DOHH2 (cell line): Measurements from ENCODE around the gene RPRM.

Experiments used
- H3F3A ChIP-seq: fragments of 200-600 bp; sonication (generic), shearing (Covaris generic); 2 replicates; pipeline ENCODE4 v1.6.0; 2016; ENCODE audit warnings: antibody characterized with exemption, mild to moderate bottlenecking; ENCODE audit not compliant: control insufficient read depth, insufficient read depth
- H3K27ac ChIP-seq: fragments of 200-600 bp; sonication (generic); 2 replicates; pipeline ENCODE4 v1.5.1; 2014; ENCODE audit warnings: low read depth, mild to moderate bottlenecking, low read length, moderate library complexity
- H3K27me3 ChIP-seq: fragments of 200-600 bp; sonication (generic); 2 replicates; pipeline ENCODE4 v1.6.1; 2014; ENCODE audit warnings: mild to moderate bottlenecking, low read length, mixed read lengths; ENCODE audit not compliant: control insufficient read depth
- H3K36me3 ChIP-seq: fragments of 200-600 bp; sonication (generic); 2 replicates; pipeline ENCODE4 v1.6.1; 2014; ENCODE audit warnings: mild to moderate bottlenecking, low read length, moderate library complexity, mixed read lengths; ENCODE audit not compliant: control insufficient read depth
- H3K4me1 ChIP-seq: fragments of 200-600 bp; sonication (generic); 2 replicates; pipeline ENCODE4 v1.6.1; 2014; ENCODE audit warnings: mild to moderate bottlenecking, low read length, mixed read lengths; ENCODE audit not compliant: control insufficient read depth
- H3K4me2 ChIP-seq: fragments of 200-600 bp; sonication (generic); 2 replicates; pipeline ENCODE4 v1.6.0; 2014; ENCODE audit warnings: mild to moderate bottlenecking, low read length, moderate library complexity
- H3K4me3 ChIP-seq: fragments of 200-600 bp; sonication (generic); 2 replicates; pipeline ENCODE4 v1.5.1; 2014; ENCODE audit warnings: mild to moderate bottlenecking, low read length, mixed read lengths
- H3K79me2 ChIP-seq: fragments of 200-600 bp; sonication (generic); 2 replicates; pipeline ENCODE4 v1.6.1; 2014; ENCODE audit warnings: mild to moderate bottlenecking, low read length, mixed read lengths; ENCODE audit not compliant: control insufficient read depth
- H3K9me2 ChIP-seq: fragments of 200-600 bp; sonication (generic); replicated peaks from 2 replicates; pipeline ENCODE4 v1.6.1; 2014; ENCODE audit warnings: mild to moderate bottlenecking, low read length, mixed read lengths; ENCODE audit not compliant: control insufficient read depth
- H3K9me3 ChIP-seq: fragments of 200-600 bp; sonication (generic); 2 replicates; pipeline ENCODE4 v1.6.1; 2014; ENCODE audit warnings: antibody characterized with exemption, low read length, mixed read lengths; ENCODE audit not compliant: control insufficient read depth, insufficient read depth
- H4K20me1 ChIP-seq: fragments of 200-600 bp; sonication (generic); 2 replicates; pipeline ENCODE4 v1.6.0; 2014; ENCODE audit warnings: low read depth, mild to moderate bottlenecking, antibody characterized with exemption, low read length, moderate library complexity; ENCODE audit not compliant: control insufficient read depth, insufficient read depth
- CTCF ChIP-seq: fragments of 200-600 bp; sonication (generic); IDR thresholded peaks from one replicate; pipeline ENCODE4 v1.5.1; 2014; ENCODE audit warnings: antibody characterized with exemption, mild to moderate bottlenecking, low read depth, low read length; ENCODE audit not compliant: poor library complexity, severe bottlenecking
- EZH2phosphoT487 ChIP-seq: fragments of 200-600 bp; sonication (generic); IDR thresholded peaks from 2 replicates; pipeline ENCODE4 v1.6.1; 2017; ENCODE audit warnings: borderline replicate concordance, mild to moderate bottlenecking, antibody characterized with exemption, low read length, moderate library complexity, mixed read lengths

The RPRM gene

GRCh38 chr2:153487448-153487847 lies 8.9 kb upstream of the RPRM start:
- no peaks in the 10 kb centered on the region for H3K79me2 ChIP-seq
- no peak overlapping the region for H3K4me3 ChIP-seq
- no peaks in the 10 kb centered on the region for H4K20me1 ChIP-seq
- H3K9me3 ChIP-seq, result no peaks in the 10 kb centered on the region
- TF ChIP-seq CTCF, result no peak
- no peak for TF ChIP-seq EZH2phosphoT487
- no peak overlapping the region for H3K4me2 ChIP-seq
- no peaks in the 10 kb centered on the region for H3K4me1 ChIP-seq
- no peaks in the 10 kb centered on the region for H3K36me3 ChIP-seq
- H3K27ac ChIP-seq, result no peak overlapping the region
- H3K9me2 ChIP-seq, result no peaks in the 10 kb centered on the region
- H3K27me3 ChIP-seq, result no peaks in the 10 kb centered on the region
- H3F3A ChIP-seq, result no peaks in the 10 kb centered on the region

GRCh38 chr2:153479573-153479972 lies 1.0 kb upstream of the RPRM start:
- no peak overlapping the region for H3K27ac ChIP-seq
- no peaks in the 10 kb centered on the region for H3K9me2 ChIP-seq
- H3K79me2 ChIP-seq, result no peaks in the 10 kb centered on the region
- no peak overlapping the region for H3K4me3 ChIP-seq
- no peak for TF ChIP-seq EZH2phosphoT487
- no peak for TF ChIP-seq CTCF
- H3F3A ChIP-seq, result no peaks in the 10 kb centered on the region
- H3K27me3 ChIP-seq, result no peaks in the 10 kb centered on the region
- no peak overlapping the region for H3K4me2 ChIP-seq
- no peaks in the 10 kb centered on the region for H3K4me1 ChIP-seq
- H3K9me3 ChIP-seq, result no peaks in the 10 kb centered on the region
- H3K36me3 ChIP-seq, result no peaks in the 10 kb centered on the region
- no peaks in the 10 kb centered on the region for H4K20me1 ChIP-seq

GRCh38 chr2:153477636-153478288 lies 800 bp downstream of the RPRM start:
- Histone ChIP-seq H3K4me1 (no peaks in the 10 kb centered on the region), H3K27me3 (no peaks in the 10 kb centered on the region), H4K20me1 (no peaks in the 10 kb centered on the region), H3K79me2 (no peaks in the 10 kb centered on the region), H3K9me3 (no peaks in the 10 kb centered on the region), H3K36me3 (no peaks in the 10 kb centered on the region), H3K27ac (no peak overlapping the region), H3K4me2 (no peak overlapping the region), H3F3A (no peaks in the 10 kb centered on the region), H3K4me3 (no peak overlapping the region), H3K9me2 (no peaks in the 10 kb centered on the region)
- no peak for TF ChIP-seq CTCF
- no peak for TF ChIP-seq EZH2phosphoT487
